ENCODE measurements around the gene TAC4. TPM values are rescaled to one million over a fixed set of nuclear protein-coding genes. Genes with fewer than 3 reads are reported as not detected.

TAC4 gene
- polyA plus RNA-seq, 1 experiment, result not detected

GRCh38 chr17:49869038-49869374 lies 21.1 kb upstream of the TAC4 start:
- Histone ChIP-seq H3K27me3 (ENCODE audit: control insufficient read depth, insufficient read depth, low read length) (peaks cover 20% of the 10 kb centered on the region), H3K4me3 (ENCODE audit: low read depth, low read length) (no peak overlapping the region), H3K36me3 (ENCODE audit: control insufficient read depth, insufficient read depth, low read length) (no peaks in the 10 kb centered on the region)
- ChIA-PET CTCF (interaction anchor here (1.4 to 23.9 kb wide), 3 partner anchors 9 to 128 kb away, joined by 3 to 464 read pairs (median 10); partner anchors contain the start of gene DLX3), POLR2A (no interaction called here)
- TF ChIP-seq, protein P1, sequence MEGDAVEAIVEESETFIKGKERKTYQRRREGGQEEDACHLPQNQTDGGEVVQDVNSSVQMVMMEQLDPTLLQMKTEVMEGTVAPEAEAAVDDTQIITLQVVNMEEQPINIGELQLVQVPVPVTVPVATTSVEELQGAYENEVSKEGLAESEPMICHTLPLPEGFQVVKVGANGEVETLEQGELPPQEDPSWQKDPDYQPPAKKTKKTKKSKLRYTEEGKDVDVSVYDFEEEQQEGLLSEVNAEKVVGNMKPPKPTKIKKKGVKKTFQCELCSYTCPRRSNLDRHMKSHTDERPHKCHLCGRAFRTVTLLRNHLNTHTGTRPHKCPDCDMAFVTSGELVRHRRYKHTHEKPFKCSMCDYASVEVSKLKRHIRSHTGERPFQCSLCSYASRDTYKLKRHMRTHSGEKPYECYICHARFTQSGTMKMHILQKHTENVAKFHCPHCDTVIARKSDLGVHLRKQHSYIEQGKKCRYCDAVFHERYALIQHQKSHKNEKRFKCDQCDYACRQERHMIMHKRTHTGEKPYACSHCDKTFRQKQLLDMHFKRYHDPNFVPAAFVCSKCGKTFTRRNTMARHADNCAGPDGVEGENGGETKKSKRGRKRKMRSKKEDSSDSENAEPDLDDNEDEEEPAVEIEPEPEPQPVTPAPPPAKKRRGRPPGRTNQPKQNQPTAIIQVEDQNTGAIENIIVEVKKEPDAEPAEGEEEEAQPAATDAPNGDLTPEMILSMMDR (IDR thresholded peaks at IDR 0.05; ENCODE audit: insufficient read depth, low read depth, low read length), result no peak
- DNase-seq (ENCODE audit: low read depth), result no peak

GRCh38 chr17:49866882-49867413 lies 19.1 kb upstream of the TAC4 start:
- DNase-seq (ENCODE audit: low read depth), result no peak
- ChIA-PET CTCF (interaction anchor here (5.0 to 23.9 kb wide), 2 partner anchors 12 to 130 kb away, joined by 23 to 464 read pairs; partner anchors contain the start of gene DLX3), POLR2A (no interaction called here)

DNA sequence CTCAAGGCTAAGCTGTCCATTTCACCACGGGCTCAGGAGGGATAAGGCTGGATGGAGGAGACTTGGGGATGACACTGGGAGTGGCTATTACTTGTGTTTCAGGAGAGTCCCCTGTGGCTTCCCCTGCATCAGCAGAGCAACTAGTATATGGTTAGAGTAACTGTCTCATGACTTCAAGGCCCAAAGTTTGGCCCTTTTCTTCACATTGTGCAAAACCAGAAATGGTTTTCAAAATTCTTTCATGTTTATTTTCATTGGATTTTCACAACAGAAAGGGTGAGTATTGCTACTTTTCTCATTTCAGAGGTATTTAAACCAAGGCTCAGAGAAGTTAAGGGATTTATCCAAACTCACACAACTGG lies 18.1 kb upstream of the TAC4 start:
- H3K27me3 ChIP-seq (ENCODE audit: control insufficient read depth, insufficient read depth, low read length), result peaks cover 16% of the 10 kb centered on the region
- DNase-seq (ENCODE audit: low read depth), result no peak
- POLR2A ChIA-PET, result no interaction called here
- H3K4me3 ChIP-seq (ENCODE audit: low read depth, low read length), result no peak overlapping the region
- TF ChIP-seq, protein P1 (IDR thresholded peaks at IDR 0.05; ENCODE audit: insufficient read depth, low read depth, low read length), result no peak
- no peaks in the 10 kb centered on the region for H3K36me3 ChIP-seq (ENCODE audit: control insufficient read depth, insufficient read depth, low read length)
- CTCF ChIA-PET, result interaction anchor here (0.7 to 23.9 kb wide), 4 partner anchors 13 to 131 kb away, joined by 3 to 464 read pairs (median 14); partner anchors contain the start of gene DLX3

More at GRCh38 chr17:49866882-49867413, 19.1 kb upstream of the TAC4 start:
- no peak overlapping the region for H3K4me3 ChIP-seq (ENCODE audit: low read depth, low read length)
- H3K27me3 ChIP-seq (ENCODE audit: control insufficient read depth, insufficient read depth, low read length), result peaks cover 14% of the 10 kb centered on the region
- TF ChIP-seq, protein P1 (IDR thresholded peaks at IDR 0.05; ENCODE audit: insufficient read depth, low read depth, low read length), result no peak
- no peaks in the 10 kb centered on the region for H3K36me3 ChIP-seq (ENCODE audit: control insufficient read depth, insufficient read depth, low read length)

DNA sequence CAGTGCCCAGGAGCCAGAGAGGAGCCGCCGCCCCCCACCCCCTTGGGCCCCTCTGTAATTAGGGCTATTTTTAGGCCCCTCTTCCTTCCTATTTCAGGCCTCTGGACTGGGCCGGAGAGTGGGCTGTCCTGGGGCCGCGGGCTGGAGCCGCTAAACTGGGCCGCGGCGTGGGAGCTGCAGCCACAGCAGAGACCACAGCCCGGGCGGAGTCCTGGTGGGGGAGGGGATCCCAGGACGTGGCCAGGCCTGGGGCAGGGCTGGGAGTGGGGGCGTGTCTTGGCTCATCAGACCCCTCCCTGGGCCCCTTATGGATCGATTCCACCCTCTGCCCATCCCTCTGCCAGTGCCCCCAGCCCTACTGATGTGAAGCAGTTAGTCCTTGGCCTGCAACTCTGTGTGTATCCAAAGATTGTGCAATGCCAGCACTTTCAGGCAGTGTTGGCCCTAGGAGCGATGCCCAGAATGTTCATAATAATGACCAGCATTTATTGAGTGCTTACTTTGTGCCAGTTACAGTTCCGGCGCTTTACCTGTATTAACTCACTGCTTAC lies 15.0 kb upstream of the TAC4 start:
- H3K27me3 ChIP-seq (ENCODE audit: control insufficient read depth, insufficient read depth, low read length), result peaks cover 10% of the 10 kb centered on the region

More for the DNA sequence above, 15.0 kb upstream of the TAC4 start:
- DNase-seq (ENCODE audit: low read depth), result no peak
- TF ChIP-seq, protein P1 (IDR thresholded peaks at IDR 0.05; ENCODE audit: insufficient read depth, low read depth, low read length), result no peak
- CTCF ChIA-PET, result interaction anchor here (0.6 to 23.9 kb wide), 4 partner anchors 11 to 166 kb away, joined by 3 to 464 read pairs (median 14); partner anchors contain the start of gene DLX3
- Histone ChIP-seq H3K4me3 (ENCODE audit: low read depth, low read length) (no peak overlapping the region), H3K36me3 (ENCODE audit: control insufficient read depth, insufficient read depth, low read length) (no peaks in the 10 kb centered on the region)
- POLR2A ChIA-PET, result no interaction called here
